GM19099 (cell line): ENCODE results near the gene DENND6B.

ENCODE experiments used
- POLR2A ChIP-seq: IDR thresholded peaks from 3 replicates; pipeline ENCODE4 v1.6.1; 2011; ENCODE audit warnings: low read depth; ENCODE audit not compliant: insufficient read length; ENCODE audit errors: extremely low read depth

The DENND6B gene

DNA sequence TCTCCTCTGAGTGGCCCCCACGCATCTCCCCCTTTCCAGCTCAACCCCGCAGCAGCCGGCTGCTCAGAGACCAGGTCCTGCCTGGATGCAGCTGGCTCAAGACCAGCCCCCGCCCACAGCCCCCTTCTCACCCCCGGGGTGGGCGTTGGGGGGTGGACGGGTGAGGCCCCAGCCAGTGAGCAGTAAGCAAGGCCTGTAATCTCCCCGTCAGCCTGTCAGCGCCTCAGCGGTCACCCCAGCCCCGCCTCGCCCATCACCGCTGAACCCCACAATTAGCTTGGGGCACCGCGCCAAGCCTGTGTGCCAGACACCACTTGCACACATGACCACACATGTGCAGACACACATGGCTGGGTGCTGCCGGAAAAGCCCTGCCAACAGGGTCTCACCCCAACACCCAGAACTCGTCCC is 25.2 kb downstream of the DENND6B start:
- TF ChIP-seq POLR2A = no peak

DNA sequence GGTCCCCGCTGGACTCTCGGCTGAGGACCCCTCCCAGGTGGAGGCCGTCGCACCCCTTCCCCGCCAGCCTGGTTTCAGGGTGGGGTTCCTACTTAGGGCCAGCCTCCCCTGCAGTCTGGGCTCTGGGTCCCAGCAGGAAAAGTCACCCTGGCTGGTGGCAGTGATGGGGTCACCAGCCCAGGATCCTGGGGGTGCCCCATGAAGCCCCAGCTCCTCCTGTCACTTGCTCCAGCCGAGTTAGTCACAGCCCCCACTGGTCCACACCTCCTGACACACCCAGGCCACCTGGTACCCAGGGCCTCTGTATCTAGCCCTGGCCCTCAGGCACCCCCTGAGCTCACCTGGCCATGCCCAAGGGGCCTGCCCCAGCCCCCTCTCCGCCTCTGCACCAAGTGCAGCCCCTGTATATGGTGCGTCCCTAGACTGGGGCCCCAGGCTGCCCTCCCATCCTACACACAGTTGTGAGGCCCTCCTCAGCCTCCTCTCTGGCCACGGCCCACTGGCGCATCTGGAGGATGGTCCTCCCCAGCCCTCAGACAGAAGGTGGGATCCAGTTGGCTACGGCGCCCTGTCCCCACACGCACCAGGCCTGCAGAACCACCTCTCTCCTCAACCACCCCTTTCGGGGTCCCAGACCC is 26.1 kb downstream of the DENND6B start:
- no peak for TF ChIP-seq POLR2A

DNA sequence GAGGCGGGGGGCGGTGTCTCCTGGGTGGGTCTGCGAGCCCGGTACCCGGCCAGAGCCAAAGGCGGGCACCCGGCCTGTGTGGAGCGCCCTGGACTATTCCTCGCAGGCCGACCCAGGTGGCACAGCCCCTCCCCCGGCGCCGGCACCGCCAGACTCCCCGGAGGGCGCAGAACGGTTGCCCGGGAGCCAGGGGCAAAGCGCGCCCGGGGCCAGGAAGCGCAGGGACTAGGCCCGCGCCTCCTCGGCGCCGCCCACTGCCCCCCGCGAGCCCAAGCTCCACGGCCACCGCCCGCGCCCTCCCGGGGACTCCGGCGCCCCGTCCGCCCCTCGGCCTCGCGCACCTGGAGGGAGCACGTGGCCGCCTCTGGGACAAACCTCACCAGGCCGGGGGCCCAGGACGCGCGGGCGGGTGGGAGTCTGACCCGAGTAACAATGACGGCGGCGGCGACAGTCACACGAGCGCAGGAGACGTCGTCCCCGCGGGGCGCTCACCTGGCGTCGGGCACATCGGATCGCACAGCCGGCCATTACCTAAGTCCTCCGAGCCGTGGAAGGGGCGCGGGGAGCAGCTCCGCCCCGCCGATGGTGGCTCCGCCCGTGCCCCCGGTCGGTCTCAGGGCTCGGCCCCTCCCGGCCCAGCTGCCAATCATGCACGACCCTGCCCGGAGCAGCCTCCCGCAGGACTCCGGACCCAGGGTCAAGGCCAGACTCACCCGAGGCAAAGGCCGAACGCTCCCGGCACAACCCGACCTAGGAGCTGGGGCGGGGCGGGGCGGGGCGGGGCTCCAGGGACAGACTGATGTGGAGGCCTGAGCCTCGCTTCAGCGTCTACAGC is 26.8 kb downstream of the DENND6B start:
- no peak for TF ChIP-seq POLR2A

DNA sequence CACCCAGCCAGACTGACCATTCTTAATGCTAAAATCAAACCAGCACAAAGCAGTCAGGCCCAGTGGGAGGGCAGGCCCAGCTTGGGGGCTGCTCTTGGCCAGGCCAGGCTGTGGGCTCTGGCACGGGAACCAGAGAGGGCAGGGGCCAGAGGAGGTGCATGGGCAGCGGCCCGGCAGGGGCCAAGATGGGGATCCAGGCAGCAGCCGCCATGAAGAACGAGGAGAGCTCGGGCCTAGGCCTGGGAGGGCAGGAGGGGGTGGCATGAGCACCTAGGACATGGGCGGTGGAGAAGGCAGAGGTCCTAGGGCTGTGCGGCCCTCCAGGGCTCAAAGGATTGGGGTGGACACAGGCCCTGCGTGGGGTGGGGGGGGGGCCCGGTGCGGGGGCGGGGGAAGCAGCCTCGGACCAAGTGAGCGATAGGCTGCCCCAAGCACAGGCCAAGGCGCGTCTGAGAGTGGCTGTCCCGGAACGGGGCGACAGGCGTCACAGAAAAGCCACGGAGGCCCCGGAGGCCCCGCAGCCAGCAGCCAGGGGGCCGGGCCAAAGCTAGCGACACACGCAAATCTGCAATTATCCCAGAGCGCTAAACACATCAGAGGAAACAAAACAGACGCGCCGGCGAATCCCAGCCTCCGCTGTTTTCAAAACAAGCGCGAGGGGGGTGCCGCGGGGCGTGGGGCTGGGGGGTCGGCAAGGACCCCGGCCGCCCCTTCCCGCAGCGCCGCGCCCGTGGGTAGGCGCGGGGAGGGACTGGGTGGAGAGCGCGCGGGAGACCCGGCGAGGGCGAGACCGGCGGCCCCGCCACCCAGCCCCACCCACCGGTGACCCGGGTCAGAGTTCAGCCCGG is 27.7 kb downstream of the DENND6B start:
- no peak for TF ChIP-seq POLR2A

DNA sequence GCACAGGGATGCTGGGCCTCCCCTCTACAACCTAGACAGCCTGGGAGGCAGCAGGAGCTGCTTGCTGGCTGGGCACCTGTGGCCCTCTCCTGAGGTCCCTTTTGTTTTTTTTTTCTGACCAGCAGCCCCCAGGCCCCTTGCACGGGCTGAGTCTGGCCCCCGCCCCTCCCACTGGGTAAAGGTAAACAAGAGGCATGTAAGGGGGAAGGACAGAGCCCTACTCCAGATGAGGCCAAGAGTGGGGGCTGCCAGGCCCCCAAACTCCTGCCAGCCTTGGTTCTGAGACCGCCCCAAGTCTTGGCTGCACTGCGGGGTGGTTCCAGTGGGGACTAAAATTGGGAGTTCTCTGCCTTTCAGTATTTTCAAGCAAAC is 28.6 kb downstream of the DENND6B start:
- TF ChIP-seq POLR2A = no peak

DNA sequence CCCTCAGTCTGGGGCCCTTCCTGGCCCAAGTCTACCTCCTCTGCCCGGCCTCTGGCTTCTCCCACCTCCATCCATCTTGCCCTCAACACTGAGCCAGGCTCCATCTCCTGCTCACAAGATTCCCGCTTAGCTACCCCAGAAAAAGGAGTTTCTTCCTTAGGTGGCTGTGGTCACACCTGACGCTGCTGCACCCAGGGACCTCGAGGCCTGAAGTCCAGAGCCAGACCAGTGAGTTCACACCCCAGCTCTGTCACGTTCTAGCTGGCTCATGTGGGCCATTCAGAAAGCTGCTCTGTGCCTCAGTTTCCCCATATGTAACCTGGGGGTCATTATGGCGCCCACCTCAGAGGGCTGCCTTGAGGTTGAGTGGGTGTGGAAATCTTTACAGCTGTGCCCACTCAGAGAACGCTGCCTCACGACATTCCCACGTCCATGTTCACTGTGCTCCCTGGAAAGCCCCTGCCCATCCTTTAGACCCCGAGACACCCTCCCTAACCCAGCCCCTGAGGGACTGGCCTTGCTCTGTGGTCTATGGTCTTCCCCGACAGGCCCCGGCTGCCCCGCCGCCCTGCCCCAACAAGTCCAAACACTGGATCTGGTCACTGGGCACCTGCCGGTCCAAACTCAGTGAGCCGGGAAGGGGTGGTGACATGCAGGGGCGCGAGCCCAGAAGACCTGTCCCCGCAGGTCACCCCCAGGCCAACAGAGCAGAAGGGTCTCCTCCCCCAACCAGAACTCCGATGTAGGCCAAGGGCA is 29.1 kb downstream of the DENND6B start:
- TF ChIP-seq POLR2A = no peak

DNA sequence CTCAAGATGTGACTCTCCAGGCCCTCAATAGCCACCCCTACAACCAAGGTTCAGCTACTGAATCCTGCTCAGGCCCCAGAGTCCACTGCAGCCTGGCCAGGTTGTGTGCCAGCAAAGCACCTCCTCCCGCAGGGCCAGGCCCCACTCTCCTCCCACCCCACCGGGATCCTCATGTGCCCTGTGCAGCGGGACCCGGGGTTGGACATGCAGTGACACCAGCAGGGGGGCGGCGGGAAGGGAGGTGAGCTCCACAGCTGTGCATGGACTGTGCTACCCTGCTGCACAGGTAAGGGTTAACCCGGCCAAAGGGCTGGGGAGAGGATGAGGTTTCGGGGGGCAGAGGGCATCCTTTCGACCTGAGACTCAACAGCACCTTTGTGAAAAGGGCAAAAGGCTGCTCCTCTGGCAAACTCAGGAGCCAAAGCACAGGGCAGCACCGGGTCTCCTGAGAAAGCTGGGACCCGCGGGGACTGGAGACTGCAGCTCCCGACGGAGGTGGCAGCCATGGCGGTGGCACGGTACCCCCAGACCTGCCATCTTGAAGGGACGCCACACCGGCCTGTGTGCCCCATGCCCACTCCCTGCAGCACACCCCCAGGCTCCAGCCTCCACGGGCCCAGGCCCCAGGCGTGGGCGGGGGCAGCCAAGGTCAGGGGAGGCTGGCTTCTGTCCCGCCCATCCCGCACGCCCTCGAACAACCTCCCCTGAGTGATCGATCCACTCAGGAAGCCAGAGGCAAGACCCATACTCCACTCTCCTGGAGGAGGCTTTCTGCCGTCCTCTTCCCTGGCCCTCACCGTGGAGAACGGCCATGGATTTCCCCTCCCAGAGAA is 29.9 kb downstream of the DENND6B start:
- TF ChIP-seq POLR2A = no peak

DNA sequence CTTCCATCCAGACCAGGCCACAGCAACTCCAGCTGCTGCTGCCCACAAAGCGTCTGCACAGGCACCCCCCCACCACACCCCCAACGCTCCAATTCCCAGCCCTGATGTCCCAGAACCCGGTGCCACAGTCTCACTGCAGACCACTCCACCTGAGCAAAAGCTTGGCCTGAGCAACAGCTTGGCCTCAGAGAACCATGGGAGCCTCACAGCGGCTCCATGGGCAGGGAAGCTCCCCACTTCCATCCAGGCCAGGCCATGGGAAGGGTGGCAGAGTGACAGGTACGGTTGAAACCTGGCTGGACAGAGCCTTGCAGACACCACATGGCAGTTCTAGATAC is 32.5 kb downstream of the DENND6B start:
- no peak for TF ChIP-seq POLR2A

DNA sequence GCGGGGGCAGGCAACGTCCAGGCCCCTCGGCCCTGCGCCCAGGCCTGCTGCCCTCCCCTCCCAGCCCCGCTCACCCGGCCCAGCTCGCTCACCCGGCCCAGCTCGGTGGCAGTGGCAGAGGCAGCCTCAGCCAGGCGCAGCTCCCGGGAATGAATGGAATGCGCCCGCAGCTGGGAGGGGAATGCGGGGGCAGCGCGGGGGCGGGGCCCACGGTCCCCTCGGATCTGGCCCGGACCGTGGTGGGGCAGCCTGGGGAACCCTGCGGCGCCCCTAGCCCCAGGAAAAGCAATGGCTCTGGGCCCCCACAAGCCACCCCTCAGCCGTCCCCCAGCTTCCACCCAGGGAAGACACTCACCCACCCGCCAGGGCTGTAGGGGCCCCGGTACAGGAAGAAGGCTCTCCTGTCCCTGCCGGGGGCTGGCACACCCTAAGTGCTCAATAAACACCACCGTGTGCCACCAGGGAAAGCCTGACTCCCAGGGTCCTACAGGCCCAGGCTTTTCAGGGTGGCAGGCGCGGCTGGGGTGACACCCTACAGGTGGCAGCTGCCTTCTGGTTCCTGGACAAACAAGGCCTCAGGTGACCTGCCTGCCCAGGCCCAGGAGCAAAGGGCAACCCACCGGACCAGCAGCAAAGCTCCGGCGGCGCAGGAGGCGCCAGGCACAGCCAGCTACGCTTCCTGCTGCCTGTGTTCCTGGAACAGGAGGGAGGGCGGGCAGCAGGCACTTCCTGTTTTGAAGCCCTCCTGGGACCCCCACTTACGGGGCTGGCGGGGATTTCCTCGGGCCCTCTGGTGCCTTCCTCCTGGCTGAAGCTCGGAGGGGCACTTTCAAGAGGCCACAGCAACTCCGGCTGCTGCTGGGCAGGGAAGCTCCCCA is 33.1 kb downstream of the DENND6B start:
- TF ChIP-seq POLR2A = no peak

DNA sequence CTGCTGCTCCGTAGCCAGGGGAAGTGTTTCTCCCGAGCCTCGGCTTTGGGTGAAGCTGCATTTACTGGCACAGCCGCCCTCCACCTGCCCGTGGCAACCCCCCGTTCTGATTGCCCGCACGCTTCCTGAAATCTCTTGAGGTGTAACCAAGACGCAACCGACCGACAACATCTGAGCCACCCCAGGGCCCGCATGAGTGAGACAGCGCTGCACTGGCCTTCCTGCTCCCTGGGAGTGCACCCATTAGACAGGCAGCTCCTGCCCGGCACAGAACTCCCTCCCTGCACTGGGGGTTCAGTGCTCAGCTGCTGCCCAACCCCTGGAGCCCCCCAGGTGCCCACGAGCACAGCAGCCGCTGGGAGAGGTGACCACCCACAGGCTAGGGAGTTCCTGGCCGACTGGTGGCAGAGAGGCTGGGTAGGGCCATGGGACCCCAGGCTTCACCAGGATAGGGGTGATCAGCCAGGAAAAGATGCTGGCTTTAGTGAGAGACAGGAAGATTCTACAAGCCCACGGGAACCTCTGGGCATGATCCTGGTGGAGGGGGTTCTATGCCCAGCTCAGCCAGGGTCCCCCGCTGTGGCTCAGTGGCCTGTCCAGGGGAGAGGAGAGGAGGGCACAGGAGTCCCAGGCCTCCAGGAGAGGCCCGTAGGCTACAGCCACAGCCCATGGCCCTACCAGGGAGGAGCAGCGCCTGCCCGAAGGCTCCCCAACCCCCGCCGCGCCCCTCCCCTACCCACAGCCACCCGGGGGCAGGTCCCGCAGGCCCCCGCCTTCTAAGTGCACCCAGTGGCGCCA is 34.0 kb downstream of the DENND6B start:
- no peak for TF ChIP-seq POLR2A

DNA sequence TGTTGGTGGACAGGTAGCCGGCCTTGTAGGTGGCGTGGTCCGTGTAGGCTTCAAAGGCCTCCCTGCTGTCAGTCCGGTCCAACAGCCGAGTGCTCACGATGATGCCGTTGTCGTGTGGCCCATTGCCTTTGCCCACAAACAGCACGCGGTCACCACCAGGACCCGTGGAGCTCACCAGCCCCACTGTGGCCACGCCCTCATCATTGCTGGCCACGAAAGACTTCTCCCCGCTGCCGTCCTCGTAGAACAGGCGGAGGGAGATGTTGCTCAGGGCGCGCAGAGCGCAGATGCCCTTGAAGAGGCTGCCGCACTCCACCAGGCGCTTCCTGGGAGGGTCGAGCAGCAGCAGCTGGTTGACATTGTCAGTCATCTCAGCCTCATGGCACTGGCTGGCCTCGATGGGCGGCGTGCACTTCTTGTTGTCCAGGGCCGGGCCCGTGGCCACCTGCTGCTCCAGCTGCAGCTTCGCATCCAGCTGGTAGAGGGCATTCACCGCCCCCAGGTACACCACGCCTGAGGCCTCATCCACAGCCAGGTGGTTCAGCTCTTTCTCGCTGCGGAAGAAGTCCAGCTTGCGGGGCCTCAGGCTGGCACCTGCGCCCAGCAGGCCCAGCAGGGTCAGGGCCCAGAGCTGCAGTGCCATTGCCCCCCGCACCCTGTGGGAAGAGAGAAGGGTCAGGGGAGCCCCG is 36.7 kb downstream of the DENND6B start:
- no peak for TF ChIP-seq POLR2A
